Astrocyte of the spinal cord (primary cell): ENCODE results near the gene NAPB.

Source experiments
- DNase-seq: peaks from one replicate; pipeline ENCODE4 v3.0.0; 2011; ENCODE audit warnings: low read depth, low spot score
- H3K4me3 ChIP-seq: 2 replicates; pipeline ENCODE4 v1.5.1; 2011; ENCODE audit warnings: low read depth, mild to moderate bottlenecking, low read length, moderate library complexity
- in situ Hi-C: cut with HindIII; loops from 2 replicates; pipeline ENCODE4 v1.10.0; 2017; ENCODE audit warnings: low sequenced_read_pairs
- TF ChIP-seq, protein P1 (sequence below): IDR thresholded peaks from 2 replicates; pipeline ENCODE4 v1.5.1; 2012; ENCODE audit warnings: low read depth, mild to moderate bottlenecking, low read length, inconsistent platforms

The NAPB gene

DNA sequence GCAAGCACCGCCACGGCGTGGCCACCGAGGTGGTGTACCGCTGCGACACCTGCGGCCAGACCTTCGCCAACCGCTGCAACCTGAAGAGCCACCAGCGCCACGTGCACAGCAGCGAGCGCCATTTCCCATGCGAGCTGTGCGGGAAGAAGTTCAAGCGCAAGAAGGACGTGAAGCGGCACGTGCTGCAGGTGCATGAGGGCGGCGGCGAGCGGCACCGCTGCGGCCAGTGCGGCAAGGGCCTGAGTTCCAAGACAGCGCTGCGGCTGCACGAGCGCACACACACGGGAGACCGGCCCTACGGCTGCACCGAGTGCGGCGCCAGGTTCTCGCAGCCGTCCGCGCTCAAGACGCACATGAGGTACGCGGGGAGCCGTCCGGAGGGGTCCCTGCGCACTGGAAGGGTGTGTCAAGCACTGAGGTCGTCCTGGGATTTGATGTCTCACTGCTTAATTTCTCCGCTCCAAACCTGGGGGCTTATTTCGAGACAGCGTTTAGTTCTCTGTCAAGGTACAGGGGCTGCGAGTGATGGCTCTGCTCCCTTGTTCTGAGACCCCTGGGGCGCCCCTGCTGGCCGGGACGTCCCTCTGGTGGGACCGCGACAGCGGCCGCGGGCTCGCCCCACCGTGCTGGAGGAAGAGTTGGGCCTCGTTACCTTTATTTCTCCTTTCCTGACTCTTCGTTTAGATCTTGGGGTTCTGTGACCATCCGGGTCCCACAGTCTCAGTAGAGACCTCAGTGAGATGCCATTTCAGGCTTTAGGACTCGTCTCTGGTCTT, 55.7 kb downstream of the NAPB start:
- in situ Hi-C loops, result no loop called here
- H3K4me3 ChIP-seq, result no peak overlapping the region

DNA sequence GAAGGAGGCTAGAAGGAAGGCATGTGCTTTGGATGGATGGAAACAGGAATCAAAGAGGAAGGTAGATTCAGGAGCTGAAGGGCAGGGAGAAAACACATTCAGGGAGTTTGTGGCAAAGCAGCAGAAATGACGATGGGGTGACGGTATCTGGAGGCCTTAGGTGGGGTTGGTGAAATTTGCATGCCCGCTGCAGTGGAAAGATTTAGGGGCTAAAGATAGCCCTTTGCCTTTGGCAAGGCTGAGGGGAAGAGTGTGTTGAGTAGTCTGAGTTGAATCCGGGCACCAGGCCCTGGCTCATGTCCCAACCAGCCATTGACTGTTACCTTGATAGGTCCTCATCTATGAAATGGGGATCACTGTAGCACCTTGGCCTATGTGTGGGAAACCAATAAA, 58.0 kb downstream of the NAPB start:
- H3K4me3 ChIP-seq, result peak overlapping the region; percentile 81
- in situ Hi-C loops, result no loop called here
- DNase-seq, result no peak
- TF ChIP-seq, protein P1, sequence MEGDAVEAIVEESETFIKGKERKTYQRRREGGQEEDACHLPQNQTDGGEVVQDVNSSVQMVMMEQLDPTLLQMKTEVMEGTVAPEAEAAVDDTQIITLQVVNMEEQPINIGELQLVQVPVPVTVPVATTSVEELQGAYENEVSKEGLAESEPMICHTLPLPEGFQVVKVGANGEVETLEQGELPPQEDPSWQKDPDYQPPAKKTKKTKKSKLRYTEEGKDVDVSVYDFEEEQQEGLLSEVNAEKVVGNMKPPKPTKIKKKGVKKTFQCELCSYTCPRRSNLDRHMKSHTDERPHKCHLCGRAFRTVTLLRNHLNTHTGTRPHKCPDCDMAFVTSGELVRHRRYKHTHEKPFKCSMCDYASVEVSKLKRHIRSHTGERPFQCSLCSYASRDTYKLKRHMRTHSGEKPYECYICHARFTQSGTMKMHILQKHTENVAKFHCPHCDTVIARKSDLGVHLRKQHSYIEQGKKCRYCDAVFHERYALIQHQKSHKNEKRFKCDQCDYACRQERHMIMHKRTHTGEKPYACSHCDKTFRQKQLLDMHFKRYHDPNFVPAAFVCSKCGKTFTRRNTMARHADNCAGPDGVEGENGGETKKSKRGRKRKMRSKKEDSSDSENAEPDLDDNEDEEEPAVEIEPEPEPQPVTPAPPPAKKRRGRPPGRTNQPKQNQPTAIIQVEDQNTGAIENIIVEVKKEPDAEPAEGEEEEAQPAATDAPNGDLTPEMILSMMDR, result no peak

More for the DNA sequence above, 55.7 kb downstream of the NAPB start:
- DNase-seq, result no peak
- TF ChIP-seq, protein P1, result no peak

DNA sequence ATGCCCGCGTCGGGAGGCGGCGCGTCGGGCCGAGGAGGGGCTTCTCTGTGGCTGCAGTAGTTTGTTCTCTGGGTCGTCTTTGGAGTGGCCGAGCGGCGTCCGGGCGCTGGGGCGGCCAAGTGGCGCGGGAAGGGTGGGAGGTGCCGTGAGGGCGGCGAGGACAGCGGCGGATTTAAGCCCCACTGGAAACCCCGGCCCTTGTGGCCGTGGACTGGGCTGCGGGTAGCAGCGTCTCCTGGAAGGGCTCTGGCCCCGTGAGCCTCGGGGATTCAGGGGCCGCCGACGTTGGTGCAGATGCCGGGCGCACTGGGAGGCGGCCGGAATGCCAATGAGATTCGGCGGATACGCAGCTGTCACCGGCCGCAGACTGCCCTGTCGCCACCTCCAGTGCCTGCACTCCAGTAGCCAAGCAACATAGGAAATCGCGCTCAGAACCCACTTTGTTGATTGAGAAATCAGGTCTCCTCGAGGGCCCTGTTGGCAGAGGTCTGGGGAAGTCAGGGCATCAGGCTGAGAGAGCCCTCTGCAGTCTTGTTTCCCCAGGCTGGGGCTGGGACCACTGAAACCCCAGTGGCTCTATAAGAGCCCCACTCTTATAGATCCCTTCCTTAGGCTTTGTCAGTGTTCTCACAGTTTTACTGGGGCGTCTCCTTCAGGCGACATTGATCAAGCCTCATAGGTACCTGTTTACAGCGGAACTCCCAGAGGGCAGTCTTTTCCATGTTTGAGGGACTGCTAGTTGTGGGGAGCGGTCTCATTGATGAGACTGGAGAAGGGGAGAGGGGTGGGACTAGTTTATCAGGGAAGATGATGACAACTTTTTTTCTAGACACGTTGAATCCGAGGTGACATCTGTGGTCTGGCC, 58.7 kb downstream of the NAPB start:
- in situ Hi-C loops, result no loop called here
- TF ChIP-seq, protein P1, result no peak
- peak; percentile 13 for DNase-seq
- peak overlapping the region; percentile 81 for H3K4me3 ChIP-seq

DNA sequence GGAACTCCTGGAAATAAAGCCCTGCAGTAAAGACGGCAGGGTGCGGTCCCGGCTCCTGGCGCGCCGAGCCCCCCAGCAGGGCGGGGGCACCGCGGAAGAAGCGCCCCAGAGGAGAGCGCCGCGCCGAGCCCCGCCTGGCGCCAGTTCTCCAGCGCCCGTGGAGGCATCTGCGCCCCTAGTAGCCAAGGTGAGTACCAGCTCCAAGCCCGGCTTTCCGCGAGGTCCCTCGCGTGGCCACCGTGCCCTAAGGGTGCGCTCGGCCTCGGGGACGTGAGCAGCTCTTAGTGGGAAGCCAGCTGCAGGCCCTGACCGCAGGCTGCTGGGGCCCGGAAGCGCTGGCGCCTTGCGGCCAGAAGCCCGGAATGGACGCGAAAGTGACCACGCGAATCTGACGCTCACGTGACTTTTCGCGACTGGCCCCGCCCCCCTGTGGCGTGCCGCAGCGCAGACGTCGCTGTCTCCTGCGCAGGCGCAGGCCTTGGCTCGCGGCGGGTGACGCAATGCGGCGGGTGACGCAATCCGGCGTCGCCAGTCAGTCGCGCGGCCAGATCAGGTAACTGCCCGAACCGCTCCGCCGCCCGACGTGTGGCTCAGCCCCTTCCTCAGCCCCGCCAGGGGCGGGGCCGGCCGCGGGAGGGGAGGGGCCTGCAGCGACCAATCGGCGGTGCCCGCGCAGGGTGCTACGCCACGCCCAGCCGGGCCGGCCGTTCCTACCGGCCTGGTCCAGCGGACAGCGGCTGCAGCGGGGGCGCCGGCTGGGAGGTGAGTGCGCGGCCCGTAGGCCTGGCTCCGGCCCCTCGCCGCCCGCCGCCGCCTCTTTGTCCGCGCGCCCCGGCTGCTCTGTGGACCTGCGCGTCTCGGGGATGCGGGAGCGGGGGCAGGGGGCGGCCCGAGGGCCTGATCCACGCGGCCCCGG, 59.6 kb downstream of the NAPB start, which contains the start of gene GZF1:
Gene GZF1, plus strand, starts transcription at position 707 of the 916 bp plus-strand sequence. CDS start 2,202 bp downstream, outside the sequence.
- in situ Hi-C loops, result no loop called here
- TF ChIP-seq, protein P1, result no peak
- peak; percentile 99 for DNase-seq
- peak within 1 kb of the TSS; percentile 81 for H3K4me3 ChIP-seq

DNA sequence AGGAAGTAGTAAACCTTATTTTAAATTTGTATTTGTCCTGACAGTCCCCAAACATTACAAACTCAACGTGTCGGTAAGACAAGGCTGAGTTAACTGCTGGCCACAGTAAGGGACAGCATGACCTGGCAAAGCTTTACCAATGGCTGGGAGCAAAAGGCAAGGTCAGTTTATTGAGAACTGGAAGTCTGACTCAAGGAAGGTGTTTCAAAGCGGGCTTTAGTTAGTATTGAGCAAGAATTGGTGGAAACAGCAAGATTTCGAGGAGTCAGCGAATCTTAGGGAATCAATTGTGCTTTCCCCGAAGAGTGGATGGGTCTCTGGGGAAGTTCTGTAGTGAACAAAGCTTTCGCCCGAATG, 60.2 kb downstream of the NAPB start:
- in situ Hi-C loops, result no loop called here
- peak overlapping the region; percentile 66 for H3K4me3 ChIP-seq
- DNase-seq, result no peak
- TF ChIP-seq, protein P1, result no peak

DNA sequence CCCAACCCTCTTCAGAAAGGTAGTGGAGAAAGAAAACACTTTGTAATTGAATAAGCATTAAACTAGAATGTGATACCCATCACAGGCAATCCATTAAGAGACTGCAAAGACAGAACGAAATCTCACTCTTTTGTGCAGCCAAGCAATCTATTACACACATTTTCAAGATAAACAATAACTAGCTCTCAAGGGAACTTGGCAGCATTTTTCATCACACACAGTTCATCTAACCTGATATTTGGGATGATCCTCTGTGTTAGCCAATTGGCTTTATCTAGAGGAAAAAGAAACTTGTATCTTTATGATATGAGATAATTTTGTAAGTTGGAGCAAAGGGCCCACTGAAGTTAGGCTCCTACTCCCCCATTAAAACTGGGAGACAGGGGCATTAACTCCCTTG, 60.8 kb downstream of the NAPB start:
- DNase-seq, result no peak
- TF ChIP-seq, protein P1, result no peak
- H3K4me3 ChIP-seq, result no peak overlapping the region
- in situ Hi-C loops, result no loop called here
